Transverse colon (tissue), 3 donors: ENCODE results near the gene RAB4B.

Experiments
- EP300 ChIP-seq: sonication (generic); formaldehyde crosslinking; IDR thresholded peaks from one replicate; pipeline ENCODE4 v1.6.1; 2017; ENCODE audit warnings: antibody characterized with exemption, low read depth
- POLR2A ChIP-seq: fragments of 450-650 bp; IDR thresholded peaks from one replicate; pipeline ENCODE4 v1.6.1; 2016; ENCODE audit warnings: antibody characterized with exemption, mild to moderate bottlenecking, moderate library complexity
- TF ChIP-seq, protein P1 (sequence below), 5 experiments: fragments of 200-600 bp in 3 of 5; fragments of 450-650 bp in 2 of 5; sonication (generic) in 3 of 5; IDR thresholded peaks; 1 replicate in 2 of 5; 2 replicates in 3 of 5; pipeline ENCODE4 v1.5.1; 2016 to 2017; ENCODE audit warnings: antibody characterized with exemption in 5 of 5, inconsistent platforms in 3 of 5, mild to moderate bottlenecking in 2 of 5, moderate library complexity in 1 of 5

DNA sequence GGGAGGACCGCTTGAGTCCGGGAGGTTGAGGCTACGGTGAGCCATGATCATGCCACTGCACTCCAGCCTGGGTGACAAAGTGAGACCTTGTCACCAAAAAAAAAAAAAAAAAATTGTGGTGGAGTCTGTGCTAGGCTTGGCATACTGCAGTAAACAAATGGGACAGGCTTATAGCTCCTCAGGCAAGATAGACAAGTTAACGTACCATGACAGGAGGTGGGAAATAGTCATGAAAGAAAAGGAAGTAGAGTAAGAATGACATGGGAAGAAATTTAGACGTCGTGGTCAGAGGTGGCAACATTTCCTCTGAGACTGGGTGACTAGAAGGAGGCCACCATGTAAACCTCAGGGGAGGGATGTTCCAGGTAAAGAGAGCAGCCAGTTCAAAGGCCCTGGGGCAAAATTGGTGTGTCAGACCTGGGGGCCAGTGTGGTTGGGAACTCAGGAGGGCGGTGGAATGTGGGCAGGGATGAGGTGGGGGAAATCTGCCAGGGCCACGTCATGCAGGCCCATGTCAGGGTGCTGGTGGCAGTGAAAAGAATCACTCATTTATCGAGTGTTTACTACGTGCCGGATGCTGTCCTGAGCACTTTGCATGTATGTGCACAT, 21.4 kb upstream of the RAB4B start:
- TF ChIP-seq POLR2A (no peak), EP300 (no peak)
- TF ChIP-seq, protein P1, sequence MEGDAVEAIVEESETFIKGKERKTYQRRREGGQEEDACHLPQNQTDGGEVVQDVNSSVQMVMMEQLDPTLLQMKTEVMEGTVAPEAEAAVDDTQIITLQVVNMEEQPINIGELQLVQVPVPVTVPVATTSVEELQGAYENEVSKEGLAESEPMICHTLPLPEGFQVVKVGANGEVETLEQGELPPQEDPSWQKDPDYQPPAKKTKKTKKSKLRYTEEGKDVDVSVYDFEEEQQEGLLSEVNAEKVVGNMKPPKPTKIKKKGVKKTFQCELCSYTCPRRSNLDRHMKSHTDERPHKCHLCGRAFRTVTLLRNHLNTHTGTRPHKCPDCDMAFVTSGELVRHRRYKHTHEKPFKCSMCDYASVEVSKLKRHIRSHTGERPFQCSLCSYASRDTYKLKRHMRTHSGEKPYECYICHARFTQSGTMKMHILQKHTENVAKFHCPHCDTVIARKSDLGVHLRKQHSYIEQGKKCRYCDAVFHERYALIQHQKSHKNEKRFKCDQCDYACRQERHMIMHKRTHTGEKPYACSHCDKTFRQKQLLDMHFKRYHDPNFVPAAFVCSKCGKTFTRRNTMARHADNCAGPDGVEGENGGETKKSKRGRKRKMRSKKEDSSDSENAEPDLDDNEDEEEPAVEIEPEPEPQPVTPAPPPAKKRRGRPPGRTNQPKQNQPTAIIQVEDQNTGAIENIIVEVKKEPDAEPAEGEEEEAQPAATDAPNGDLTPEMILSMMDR (IDR thresholded peaks at IDR 0.05), result no peak
